DMS79 treated with DMSO at 0.1 percent for 48 hours (cell line): ENCODE measurements around the gene PABPC1L.
A peak's percentile ranks its signal among the peaks of the same experiment; 100 is the strongest.

Experiments
- DNase-seq: peaks from one replicate; lab custom pipeline; 2025; lab: John Stamatoyannopoulos, UW

PABPC1L gene

GRCh38 chr20:44942264-44942973 is 32.6 kb downstream of the PABPC1L start:
- no peak for DNase-seq

GRCh38 chr20:44943828-44944227 is 34.0 kb downstream of the PABPC1L start:
- DNase-seq = no peak

DNA sequence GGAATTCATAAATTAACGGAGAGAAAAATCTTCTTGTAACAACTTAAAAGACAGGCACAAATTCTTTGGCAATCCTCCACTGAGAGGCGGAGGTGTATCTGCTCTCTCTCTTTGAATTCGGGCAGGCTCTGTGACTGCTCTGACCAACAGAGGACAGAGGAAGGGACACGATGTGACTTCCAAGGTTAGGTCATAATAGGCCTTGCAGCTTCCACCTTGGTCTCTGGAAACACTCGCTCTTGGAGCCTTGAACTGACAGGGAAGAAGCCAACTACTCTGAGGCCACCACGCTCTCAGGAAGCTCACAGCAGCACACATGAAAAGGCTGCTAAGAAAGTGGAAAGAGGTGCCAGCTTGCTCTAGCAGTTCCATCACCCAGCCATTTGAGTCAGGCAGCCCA is 35.4 kb downstream of the PABPC1L start:
- DNase-seq = no peak

DNA sequence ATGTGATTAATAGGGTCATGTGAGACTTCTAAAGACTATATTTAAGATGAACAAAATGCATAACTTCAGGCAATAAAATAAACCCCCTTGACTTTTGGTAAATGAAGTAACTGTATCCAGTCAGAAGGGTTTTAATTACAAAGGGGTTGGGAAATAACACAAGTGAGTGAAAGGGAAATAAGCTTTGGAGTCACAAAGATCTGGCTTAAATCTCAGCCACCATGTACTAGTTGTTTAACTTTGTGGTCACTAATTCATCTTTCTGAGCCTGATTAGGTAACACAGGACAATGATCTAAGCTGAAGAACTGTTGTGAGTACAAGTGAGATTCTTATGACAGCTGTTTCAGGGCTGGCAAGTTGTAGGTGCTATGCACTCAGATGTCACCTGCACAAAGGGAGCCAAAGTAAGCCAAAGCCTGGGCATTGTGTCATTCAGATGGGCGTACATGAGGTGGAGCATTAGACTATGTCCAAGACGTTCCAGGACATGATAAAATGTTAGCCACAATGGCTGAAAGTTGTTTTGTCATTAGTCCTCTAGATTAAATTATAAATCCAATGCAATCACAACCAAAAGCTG is 36.5 kb downstream of the PABPC1L start:
- no peak for DNase-seq

GRCh38 chr20:44948107-44948506 is 38.2 kb downstream of the PABPC1L start:
- DNase-seq = no peak

GRCh38 chr20:44948513-44948912 is 38.7 kb downstream of the PABPC1L start:
- no peak for DNase-seq

DNA sequence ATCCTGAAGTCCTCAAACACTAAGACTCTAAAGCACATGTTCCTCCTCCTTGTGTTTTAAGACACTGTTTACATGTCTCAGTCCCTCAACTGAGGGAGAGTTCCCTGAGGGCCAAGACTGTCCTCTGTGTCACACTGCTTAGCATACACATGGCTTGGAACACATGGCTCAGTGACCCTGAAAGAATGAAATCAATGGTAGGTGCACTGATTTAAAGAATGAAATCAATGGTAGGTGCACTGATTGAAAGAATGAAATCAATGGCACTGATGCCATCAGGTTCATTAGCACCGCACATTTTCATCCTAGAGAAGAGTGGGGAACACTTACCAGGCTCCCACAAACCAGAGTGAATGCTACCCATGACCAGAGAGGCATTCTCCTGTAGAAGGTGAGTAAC is 40.5 kb downstream of the PABPC1L start:
- DNase-seq = no peak

- DNase-seq = no peak
Observed at GRCh38 chr20:44952731-44953130, 42.9 kb downstream of the PABPC1L start.

DNA sequence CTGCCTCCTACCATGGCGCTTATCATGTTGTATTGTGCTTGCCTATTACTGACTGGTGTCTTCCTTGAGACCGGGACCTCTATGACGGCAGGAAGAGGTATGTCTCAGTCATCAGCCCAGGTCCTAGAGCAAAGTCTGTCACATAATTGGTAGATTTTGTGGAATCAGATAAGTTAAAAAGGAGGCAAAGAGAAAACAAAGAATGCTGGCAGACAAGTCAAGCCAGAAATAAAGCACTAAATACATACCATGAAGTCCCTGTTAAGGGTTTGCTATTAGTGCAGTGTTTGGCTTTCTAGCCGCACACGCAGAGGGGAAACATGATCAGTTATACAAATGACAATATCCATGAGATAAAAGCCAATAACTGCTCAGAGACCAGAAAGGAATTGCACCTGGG is 44.4 kb downstream of the PABPC1L start:
- no peak for DNase-seq

- DNase-seq = no peak
Observed at GRCh38 chr20:44955270-44955669, 45.4 kb downstream of the PABPC1L start.

DNA sequence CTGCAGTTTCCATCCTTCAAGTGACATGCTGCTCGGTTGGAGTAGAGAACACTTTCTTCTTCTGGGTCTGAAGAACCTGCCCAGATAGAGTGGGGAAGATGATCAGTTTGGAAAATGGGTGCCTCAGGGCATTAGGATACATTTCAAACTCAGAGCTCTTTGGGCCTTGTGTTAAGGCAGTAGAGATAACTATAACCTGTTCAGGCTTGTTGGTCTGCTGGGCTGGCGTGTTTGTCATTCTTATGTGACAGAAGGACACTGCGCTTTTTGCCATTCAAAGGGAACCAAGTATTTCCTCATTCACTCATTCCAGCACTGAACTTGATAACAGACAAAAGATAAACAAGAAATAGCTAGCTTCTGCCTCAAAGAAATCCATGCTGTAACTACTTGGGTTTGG is 46.5 kb downstream of the PABPC1L start:
- DNase-seq = no peak

DNA sequence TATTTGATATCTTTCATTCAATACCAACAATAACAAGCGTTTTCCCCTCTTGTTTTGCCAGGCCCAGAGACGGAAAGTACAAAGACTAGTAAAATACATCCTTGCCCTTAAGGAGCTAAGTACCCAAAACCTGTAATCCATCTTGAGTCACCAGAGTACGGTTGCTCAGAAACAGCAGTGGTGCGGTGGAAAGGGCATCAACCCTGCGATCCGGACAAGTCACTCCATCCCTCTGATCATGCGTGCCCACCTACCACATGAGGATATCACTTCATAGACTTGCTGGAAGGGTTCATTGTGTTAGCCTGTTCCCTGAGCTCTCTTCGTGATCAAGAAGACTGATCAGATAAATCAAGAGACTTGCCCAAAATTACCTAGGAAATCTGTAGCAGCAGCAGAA is 48.4 kb downstream of the PABPC1L start:
- no peak for DNase-seq

DNA sequence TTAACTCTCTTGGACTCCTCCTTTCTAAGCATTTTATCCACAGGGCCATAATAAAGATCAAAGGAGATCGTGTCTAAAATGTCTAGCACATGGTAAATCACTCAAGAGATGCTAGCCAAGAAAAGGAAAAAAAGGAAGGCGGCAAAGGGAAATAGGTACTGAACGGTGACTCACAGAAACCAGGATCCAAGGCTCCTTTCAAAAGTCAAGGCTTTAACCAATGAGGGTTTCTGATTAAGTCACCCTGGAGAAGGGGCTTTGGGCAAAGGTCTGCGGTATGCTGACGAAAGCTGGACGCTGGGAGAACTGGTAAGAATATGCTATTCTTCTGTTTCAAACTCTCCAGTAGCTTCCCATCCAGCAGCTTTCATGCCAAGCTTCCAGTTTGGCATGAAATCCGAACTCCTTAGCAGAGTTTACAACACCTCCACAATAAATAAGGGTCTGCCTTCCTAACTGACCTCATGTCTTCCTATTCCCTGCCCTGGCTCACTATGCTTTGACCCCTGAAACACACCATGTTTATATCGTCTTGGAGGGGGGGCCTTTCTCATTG is 49.3 kb downstream of the PABPC1L start:
- no peak for DNase-seq

DNA sequence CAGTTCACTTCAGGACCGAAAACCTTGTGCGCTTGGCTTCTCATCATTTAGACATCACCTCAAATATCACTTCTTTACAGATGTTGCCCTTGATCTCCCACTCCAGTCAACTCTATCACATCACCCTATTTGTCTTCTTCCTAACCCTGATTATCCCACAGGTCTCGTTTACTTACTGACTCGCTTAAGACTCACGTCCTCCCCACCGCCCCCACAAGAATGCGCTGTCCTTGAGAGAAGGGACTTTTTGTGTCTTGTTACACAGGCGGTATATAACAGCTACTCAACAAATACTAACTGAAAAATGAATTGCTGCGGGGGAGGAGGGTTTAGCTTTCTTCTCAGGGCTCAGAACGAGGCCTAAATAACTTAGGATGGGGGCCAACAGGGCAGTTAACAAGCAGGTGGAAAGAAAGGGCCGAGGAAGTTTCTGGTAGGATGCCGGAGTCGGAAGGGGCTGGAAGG is 49.8 kb downstream of the PABPC1L start:
- no peak for DNase-seq

DNA sequence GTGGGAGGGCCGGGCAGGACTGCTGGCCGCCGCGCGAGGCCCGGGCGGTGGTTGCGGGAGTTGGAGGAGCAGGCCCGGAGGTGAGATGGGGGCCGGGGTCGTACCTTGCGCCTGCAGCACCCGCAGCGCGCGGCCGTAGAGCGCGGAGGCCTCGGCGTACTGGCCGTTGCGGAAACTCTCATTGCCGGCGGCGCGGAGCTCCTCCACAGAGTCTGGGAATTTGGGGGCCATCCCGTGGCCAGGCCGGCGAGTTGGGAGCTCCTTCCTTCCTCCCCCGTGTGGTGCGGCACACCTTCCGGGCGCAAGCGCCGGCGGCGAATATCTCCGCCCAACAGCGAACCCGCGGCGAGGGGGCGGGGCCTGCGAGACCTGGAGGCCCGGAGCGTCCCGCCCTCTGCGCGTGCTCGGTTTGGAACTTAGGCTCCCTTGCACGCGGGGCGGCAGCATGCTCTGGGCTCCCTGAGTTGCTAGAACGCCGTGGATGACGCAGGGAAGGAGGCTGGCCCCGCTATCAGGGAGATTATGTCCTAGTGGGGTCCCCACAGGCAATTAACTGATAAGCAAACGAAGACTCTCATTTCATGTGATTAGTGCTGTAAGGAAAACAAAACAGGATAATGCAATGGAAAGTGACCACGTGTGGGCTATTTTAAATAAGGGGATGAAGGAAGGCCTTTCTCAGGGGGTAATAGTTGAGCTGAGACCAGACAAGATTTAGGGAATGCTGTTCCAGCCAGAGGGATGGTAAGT is 50.4 kb downstream of the PABPC1L start, which contains the start of gene TOMM34:
TOMM34 (minus strand) TSS at position 295 of the 750 bp plus-strand sequence; CDS start at position 231, 64 bp downstream.
- peak; percentile 64 for DNase-seq

- no peak for DNase-seq
Observed at GRCh38 chr20:44961011-44961869, 51.4 kb downstream of the PABPC1L start.

DNA sequence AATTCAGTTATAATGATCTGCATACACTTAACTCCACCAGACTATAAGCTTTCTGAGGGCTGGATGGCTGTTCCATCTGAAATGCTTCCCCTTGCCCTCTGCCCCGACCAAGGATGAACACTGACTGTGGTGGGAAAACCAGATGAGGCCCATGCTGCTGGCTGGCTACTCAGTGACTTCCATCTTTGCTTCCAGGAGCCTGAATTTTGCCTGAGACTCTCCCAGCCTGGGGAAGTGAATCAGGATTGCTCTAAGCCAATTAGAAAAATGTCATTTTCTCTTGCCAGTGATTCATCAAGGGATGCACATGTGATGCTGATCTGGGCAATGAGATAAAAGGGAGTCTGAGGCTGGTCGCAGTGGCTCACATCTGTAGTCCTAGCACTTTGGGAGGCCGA is 52.0 kb downstream of the PABPC1L start:
- DNase-seq = no peak

GRCh38 chr20:44962483-44962882 is 52.6 kb downstream of the PABPC1L start:
- DNase-seq = no peak

DNA sequence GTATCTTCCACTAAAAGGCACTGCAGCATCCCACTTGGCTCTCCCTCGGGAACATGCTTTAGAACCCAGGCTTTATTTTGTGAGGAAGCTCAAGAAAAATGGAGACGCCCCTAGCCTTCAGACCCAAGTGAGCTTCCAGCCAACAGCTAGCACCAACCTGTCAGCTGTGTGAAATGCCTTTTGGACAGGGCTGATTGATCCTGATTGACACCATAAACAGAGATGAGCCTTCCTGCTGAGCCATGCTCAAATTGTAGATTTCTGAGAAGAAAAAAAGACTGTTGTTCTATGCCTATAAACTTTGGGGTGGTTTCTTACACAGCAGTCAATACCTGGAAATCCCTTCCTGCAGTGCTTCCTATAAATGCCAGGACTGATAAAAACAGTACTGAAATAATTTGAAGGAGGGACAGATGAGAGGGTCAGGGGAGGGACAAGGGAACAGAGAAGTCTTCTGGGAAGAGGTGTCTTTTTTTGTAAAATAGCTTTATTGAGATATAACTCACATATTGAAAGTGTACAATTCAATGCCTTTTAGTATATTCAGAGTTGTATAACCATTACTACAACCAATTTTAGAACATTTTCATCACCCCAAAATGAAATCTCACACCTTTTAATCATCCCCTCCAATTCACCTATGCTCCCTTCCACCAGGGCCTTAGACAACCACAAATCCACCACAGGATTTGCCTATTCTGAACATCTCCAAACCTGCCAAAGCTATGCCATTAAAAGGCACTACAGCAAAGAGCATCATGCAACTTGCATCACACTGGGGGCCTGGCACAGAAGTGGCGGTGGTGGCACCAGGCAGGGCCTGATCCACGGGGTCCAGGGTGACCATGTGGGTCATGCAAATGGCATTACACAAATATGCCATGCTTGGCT is 53.7 kb downstream of the PABPC1L start:
- no peak for DNase-seq

GRCh38 chr20:44965651-44966029 is 55.8 kb downstream of the PABPC1L start:
- no peak for DNase-seq
